CD4-positive, alpha-beta T cell treated with Interleukin-6 for 4 hours (primary cell): Measurements from ENCODE around the gene TPRX2.
"Not testable (repeated sequence)": the region's sequence is repeated elsewhere in the genome, so short reads cannot be mapped to it uniquely, and the experiment has no call there.

Experiments used
- DNase-seq: peaks from one replicate; pipeline ENCODE4 v3.0.0-alpha.2; 2020; ENCODE audit warnings: mixed read lengths

TPRX2 gene, protein sequence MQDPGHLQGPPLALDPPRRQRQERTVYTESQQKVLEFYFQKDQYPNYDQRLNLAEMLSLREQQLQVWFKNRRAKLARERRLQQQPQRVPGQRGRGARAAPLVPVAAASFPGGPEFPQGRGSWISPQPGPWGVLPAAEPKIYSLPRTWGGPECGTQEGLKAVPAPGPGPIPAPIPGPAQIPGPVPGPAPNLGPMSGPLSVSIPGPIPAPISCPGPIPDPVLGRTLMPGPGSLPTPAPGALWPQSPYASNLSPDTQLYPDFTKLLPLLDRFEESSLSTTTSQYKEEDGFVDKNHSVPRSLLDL

DNA sequence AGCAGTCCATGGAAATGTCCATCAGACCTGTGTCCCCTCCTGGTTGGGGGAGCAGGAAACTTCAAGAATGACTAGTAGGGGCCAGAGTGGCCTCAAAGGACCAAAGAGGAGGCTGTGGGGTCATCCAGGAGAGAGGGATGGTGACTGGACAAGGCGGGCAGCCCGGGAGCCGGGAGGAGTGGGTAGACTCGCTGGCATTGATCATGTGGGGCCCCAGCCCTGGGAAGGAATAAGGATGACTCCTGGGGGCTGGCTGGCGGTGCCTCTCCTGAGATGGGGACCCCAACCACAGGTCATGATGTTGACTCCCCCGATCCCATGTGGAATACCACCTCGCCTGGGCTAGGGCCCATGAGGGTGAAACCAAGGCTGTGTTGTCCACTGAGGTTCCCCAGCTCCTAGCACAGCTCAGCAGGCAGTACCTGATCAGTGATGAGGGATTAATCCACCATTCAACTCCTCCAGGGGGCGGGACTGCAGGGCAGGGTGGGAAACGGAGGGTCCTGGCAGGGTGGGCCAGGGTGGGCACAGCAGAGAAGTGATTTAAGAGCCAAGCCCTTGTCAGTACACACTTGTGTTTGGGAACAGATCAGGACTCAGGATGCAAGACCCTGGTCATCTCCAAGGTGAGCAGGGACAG is at the start of gene TPRX2:
Gene TPRX2, plus strand, starts transcription at position 590 of the 640 bp plus-strand sequence. Its CDS starts 12 bp downstream, at position 602.
- not testable (repeated sequence) for DNase-seq

DNA sequence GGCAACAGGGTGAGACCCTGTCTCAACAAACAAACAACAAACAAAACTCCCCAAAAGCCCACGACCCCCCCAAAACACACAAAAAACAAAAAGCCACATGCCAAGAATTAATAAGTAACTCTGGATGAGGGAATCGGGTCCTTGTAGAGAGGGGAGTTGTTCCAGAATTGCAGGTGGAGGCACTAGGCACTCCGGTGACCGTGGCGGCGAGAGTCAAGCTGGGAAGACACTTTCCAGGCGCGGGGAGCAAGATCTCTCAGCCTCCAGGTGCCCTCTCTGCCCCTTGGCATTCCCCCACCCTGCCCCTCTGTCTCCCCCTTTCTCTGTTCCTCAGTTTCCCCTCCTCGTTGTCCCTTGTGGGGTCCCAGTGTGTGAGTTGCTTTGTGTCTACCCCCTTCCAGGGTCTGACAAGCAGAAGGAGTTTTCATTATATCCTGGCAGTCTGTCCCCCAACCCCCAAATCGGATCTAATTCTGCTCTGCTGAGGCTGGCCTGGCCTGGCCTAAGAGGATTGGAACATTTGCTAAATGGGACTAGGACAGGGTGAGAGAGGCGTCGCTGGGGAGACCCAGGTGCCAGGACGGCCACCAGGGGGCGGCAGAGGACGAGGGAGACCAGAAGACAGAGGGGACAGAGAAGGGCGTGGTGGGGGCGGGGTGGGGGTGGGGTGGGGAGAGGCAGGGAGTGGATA is 45.6 kb upstream of the TPRX2 start:
- peak; percentile 80 for DNase-seq

DNA sequence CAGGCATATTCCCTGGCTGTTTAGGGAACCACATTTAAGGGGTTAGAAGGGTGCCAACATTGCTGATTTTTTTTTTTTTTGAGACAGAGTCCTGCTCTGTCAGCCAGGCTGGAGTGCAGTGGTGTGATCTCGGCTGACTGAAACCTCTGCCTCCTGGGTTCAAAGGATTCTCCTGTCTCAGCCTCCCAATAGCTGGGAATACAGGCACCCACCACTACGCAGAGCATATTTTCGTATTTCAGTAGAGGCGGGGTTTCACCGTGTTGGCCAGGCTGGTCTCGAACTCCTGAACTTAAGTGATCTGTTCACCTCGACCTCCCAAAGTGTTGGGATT is 45.1 kb upstream of the TPRX2 start:
- no peak for DNase-seq

DNA sequence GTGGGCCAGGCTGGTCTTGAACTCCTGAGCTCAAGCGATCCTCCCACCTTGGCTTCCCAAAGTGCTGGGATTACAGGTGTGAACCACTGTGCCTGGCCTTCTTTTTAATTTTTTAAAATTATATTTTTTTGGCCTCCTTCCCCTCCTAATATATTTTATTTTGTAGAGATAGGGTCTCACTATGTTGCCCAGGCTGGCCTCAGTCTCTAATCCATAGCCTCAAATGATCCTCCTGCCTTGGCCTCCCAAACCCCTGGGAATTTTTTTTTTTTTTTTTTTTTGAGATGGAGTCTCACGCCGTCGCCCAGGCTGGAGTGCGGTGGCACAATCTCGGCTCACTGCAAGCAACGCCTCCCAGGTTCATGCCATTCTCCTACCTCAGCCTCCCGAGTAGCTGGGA is 42.8 kb upstream of the TPRX2 start:
- not testable (repeated sequence) for DNase-seq

DNA sequence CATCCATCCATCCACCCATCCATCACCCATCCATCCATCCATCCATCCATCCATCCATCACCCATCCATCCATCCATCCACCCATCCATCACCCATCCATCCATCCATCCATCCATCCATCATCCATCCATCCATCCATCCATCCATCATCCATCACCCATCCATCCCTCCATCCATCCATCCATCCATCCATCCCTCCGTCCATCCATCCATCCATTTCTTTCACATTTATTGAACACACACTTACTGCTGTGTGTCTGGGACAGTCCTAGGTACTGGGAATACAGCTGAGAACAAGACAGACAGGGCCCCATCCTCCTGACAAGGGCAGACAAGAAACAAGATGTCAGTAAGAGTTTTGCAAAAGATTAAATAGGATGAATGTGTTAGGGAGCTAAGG is 40.8 kb upstream of the TPRX2 start:
- DNase-seq, result not testable (repeated sequence)

DNA sequence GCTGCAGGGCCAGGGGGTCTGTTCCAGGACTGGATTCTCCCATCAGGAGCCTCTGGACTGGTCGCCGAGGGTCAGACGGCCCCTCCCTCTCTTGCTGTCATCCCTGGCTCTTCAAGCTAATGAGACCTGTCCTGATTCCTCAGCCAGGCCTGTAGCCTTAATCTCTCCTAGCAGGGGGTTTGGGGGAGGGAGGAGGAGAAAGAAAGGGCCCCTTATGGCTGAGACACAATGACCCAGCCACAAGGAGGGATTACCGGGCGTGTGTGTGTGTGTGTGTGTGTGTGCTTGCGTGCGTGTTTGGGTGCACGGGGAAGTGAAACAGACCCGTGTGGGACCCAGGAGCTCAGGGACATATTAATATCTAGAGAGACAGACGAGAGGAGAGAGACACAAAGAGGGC is 39.2 kb upstream of the TPRX2 start:
- no peak for DNase-seq

DNA sequence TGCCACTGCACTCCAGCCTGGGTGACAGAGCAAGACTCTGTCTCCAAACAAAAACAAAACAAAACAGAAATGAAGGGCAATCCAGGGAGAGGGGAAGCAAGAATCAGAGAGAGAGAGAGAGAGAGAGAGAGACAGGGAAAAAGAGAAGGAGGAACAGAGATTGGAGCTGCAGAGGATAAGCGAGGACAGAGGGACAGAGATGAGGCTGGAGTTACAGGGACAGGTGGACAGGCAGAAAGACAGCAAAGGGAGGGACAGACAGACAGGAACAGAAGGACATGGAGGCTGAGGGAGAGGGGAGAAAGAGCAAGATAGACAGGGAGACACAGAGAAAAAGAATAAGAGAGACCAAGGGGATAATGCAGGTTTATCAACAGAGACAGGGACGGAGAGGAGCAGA is 38.6 kb upstream of the TPRX2 start:
- DNase-seq, result no peak

DNA sequence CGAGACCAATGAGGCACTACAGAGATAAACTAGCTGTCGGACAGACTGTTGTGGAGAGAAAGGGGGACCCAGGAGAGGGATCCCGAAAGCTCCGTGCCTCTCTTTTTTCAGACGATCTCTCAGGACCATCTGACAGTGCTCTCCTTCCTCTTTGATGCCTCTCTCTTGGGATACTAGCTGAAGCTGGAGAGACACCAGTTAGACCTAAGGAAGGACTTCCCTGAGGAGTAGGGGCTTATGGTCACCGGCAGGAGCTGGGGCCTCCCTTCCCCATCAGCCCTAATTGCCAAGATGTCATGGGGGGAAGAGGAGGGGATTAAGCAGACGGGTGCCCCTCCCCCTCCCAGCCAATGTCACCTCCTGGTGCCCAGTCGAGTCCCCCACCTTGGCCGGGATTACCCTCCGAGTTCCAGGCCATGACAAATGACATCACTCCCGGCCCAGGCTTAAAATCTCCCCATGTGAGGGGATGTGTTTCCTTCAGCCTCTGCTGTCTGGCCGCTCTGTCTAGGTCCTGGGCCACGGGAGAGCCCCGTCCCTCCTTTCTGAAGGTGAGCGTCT is 37.5 kb upstream of the TPRX2 start, which contains the start of gene CRX:
Gene CRX, plus strand, starts transcription at position 478 of the 561 bp plus-strand sequence. CDS start 12,507 bp downstream, outside the sequence.
- no peak for DNase-seq

DNA sequence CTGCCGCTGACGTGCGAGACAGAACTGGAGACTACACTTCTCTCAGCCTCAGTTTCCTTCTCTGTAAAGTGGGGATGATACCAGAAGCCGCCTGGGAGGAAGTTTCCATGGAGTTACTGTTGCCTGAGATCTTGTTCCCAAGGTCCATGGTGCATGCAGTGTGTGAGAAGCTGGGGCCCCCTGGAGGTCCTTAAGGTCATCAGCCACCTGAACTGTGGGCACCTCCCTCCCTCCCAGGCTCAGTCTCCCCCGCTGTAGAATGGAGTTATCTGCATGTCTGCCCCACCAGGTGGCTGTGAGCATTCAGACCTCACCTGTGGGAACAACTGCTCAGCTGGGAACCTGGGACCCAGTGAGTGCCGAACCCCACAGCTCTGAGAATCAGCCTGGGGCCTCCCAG is 34.6 kb upstream of the TPRX2 start:
- DNase-seq, result no peak

DNA sequence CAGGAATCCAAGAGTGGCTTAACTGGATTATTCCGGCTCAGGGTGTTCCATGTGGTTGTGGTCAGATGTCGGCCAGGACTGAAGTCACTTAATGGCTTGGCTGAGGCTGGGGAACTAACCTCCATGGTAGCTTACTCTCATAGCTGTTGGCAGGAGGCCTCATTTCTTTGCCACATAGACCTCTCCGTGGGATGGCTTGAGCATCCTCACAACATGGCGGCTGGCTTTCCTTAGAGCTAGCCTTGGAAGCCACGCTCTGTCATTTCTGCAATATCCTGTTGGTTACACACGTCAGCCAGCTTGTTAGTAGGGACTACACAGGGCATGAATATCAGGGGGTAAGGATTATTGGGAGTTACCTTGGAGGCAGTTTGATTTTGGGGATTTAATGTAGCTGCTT is 32.2 kb upstream of the TPRX2 start:
- DNase-seq, result no peak

DNA sequence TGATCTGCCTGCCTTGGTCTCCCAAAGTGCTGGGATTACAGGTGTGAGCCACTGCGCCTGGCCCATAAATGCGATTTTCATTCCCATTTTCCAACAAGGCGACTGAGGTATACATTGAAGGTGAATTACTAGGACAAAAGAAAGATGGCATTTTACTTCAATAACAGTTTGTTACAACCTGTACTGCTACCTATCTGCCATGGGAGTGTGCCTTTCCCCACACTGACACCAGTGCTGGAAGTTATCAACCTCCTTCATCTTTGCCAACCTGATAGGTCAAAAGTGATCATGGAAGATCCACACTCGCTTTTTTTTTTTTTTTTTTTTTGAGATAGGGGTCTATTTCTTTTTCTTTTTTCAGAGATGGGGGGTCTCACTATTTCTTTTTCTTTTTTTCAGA is 26.3 kb upstream of the TPRX2 start:
- no peak for DNase-seq

DNA sequence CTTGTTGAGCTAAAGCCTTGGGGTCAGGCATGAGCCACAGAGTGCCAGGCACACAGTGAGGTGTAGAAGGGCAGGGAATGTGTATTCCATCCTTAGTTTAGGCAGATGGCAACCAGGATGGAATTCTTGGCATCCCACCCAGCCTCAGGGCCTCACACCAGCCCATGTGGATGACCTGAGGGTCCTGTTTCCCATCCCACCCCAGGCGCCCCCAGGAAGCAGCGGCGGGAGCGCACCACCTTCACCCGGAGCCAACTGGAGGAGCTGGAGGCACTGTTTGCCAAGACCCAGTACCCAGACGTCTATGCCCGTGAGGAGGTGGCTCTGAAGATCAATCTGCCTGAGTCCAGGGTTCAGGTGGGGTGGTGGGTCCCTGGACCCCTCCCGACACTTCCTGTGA is 23.0 kb upstream of the TPRX2 start:
- DNase-seq, result no peak

DNA sequence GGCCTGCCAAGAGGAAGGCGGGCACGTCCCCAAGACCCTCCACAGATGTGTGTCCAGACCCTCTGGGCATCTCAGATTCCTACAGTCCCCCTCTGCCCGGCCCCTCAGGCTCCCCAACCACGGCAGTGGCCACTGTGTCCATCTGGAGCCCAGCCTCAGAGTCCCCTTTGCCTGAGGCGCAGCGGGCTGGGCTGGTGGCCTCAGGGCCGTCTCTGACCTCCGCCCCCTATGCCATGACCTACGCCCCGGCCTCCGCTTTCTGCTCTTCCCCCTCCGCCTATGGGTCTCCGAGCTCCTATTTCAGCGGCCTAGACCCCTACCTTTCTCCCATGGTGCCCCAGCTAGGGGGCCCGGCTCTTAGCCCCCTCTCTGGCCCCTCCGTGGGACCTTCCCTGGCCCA is 19.6 kb upstream of the TPRX2 start:
- no peak for DNase-seq

DNA sequence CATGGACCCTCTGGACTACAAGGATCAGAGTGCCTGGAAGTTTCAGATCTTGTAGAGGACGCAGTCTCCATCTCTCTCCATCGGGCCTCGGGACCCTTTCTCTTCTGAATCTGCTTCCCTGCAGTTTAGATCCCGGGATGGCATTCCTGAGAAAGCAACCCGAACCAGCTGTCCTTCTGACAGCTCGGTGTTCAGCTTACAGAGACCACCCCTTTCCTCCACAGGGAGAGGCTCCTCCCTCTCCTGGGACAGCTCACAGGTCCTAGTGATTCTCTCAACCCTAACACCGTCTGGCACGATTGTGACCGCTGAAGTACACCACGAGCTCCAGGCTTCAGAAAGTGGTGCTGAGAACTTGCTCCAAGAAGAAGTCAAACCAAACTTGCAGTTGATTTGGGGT is 19.1 kb upstream of the TPRX2 start:
- no peak for DNase-seq

DNA sequence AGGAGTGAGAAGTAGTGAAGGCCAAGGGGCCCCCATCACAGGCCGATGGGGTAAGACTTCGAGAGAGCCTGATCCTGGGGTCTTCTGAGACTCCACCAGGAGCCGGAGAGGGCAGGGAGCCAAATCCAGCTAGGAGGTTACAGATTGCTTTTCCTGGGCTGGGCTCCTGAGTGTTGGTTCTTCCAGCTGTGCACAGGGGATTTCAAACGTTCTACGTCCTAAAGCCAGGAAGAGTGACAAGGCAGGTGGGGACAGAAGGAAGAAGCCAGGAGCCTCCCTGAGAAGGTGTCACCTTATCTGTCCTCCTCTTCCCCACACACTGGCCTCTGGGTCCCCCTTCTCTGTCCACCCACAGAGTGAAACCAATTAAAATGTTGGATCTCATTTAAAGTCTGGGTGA is 16.1 kb upstream of the TPRX2 start:
- no peak for DNase-seq

DNA sequence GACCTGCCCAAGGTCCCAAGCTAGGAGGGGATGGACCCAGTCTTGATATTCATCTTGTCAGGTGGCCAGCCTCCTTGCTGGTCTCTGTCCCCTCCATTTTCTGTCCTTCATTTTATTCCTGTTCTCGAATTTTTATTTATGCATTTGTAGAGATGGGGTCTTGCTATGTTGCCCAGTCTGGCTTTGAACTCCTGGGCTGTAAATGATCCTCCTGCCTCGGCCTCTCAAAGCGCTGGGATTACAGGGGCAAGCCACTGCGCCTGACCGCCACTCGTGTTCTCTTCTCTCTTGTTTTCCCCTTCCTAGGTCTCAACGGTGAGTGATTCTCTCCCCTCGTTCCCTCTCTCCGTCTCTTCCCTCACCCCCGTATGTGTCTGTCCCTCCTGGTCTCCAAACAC is 10.6 kb upstream of the TPRX2 start:
- DNase-seq, result no peak

DNA sequence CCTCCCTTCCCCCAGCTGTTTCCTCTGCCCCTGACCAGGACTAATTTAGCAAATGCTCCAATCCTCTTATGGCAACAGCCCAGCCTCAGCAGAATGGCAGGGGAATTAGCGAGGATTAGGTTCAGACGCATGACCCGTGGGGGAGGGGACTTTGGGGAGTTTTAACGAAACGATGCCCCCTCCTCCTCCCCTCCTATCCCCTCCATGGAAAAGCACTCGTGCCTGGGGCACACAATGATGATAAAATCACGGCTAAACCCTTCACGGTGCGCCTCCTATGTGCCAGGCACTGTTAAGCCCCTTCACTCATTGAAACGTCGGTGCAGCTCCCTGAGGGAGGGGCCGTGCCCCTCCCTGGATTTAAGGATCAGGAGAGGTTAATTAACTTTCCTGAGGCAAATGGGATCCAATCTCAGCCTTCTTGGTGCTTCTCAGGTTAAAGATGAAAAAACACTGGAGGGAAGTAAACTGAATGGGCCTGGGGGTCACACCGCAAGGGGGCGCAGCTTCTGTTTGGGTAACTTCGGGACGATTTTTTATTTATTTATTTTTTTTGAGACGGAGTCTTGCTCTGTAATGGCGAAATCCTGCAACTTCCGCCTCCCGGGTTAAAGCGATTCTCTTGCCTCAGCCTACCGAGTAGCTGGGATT is 10.1 kb upstream of the TPRX2 start:
- DNase-seq, result peak; percentile 40

DNA sequence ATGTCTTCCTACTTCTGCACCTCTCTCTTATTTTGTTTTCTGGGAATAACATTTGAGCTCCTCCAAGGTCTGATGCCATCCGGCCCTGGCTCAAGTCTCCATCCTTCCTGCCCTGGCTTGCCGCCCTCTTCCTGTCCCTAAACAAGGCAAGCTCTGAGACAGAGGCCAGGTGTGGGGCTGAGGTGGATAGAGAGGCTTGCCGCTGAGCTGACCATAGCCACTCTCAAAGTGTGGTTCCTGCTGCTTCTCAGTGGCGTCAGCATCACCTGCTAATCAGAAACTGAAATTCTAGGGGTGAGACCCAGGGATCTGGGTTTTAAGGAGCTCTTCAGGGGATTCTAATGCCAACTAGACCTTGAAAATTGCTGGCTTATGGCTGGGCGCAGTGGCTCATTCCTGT is 6.0 kb upstream of the TPRX2 start:
- no peak for DNase-seq

DNA sequence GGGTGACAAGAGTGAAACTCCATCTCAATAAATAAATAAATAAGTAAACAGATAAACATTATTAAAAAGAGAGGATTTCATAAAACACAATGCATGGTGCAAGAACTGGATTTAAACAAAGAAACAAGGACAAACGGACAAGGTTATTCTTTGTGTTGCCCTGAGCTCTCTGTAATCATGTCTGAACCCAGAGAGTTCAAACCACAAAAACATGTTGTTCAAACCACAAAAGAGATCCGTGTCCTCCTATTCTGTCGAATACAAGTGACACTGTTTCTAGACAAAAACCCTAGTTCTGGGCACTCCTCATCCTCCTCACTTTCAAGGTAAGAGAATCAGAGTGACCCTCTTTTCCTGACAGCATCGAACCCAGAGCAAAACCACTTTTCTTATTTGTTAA is 4.6 kb upstream of the TPRX2 start:
- no peak for DNase-seq

DNA sequence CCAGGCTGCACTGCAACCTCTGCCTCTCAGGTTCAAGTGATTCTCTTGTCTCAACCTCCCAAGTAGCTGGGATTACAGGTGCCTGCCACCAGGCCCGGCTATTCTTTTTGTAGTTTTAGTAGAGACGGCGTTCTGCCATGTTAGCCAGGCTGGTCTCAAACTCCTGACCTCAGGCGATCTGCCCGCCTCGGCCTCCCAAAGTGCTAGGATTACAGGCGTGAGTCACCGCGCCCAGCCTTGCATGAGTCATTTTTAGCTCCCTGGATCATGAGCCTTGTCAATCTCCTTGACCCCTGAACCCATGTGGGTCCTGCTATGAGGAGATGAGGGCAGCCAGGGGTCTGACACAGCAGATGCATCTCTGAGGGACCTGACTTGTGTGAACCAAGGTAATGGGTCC is 804 bp upstream of the TPRX2 start:
- not testable (repeated sequence) for DNase-seq

DNA sequence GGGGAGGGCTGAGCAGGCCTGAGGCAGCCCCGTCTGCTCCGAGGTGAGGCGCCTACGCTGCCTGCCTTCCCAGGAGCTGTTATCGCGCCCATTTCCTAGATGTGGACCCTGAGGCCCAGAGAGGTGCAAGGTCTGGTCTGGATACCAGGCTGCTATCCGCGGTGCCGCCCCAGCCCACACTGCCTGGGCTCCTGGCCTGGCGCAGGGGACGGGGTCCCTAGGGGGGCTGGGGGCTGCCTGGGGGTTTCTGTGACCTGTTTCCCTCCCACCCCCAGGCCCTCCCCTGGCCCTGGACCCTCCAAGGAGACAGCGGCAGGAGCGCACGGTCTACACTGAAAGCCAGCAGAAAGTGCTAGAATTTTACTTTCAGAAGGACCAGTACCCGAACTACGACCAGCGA is 803 bp downstream of the TPRX2 start:
- DNase-seq, result not testable (repeated sequence)

DNA sequence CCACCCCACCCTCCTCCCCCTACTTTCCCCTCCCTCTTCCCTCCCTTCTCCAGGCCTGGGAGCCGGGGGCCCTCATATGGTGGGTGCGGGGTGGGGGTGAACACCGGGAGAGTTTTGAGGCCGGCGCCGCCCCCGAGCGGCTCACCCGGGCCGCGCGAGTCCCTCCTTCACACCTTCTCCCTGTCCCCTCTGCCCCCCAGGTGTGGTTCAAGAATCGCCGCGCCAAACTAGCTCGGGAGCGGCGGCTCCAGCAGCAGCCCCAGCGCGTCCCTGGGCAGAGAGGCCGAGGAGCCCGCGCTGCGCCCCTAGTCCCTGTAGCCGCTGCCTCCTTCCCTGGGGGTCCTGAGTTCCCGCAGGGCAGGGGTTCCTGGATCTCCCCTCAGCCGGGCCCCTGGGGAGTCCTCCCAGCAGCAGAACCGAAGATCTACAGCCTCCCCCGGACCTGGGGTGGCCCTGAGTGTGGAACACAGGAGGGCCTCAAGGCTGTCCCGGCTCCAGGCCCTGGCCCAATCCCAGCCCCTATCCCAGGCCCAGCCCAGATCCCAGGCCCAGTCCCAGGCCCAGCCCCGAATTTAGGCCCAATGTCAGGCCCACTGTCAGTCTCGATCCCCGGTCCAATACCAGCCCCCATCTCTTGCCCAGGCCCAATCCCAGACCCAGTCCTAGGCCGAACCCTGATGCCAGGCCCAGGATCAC is 1.7 kb downstream of the TPRX2 start:
- no peak for DNase-seq

DNA sequence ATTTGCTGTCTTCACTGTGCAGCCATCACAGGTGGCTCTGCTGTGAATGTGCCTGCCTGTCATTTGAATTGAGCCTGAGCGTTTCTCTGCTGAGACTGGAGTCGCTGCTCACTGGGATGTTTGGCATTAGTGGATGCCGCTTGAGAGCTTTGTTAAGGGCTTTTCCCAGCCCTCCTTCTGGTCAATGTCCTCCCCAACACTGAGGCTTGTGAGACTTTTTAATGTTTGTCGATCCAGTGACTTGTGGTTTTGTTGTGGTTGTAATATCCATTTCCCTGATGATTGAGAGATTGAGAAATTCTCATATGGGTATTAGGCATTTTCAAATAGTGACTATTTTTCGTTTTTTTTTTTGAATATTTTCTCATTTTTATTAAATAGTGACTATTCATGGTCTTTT is 2.6 kb downstream of the TPRX2 start:
- DNase-seq, result no peak
